Coronary artery (tissue), 2 donors: Measurements from ENCODE around the gene OLFM3.

Experiments used
- DNase-seq: peaks from one replicate; pipeline ENCODE4 v3.0.0-alpha.2; 2017; ENCODE audit warnings: low spot score
- H3K27ac ChIP-seq, 2 donors: fragments of 200-600 bp; sonication (generic); one replicate each; pipeline ENCODE4 v1.5.1; 2016 to 2019
- H3K4me3 ChIP-seq: fragments of 200-600 bp; sonication (generic); 2 replicates; pipeline ENCODE4 v1.5.1; 2016; ENCODE audit warnings: mild to moderate bottlenecking, moderate library complexity
- CTCF ChIP-seq: fragments of 200-600 bp; sonication (generic); IDR thresholded peaks from one replicate; pipeline ENCODE4 v1.5.1; 2019; ENCODE audit warnings: antibody characterized with exemption

The OLFM3 gene

GRCh38 chr1:101859941-101860340, 136.8 kb downstream of the OLFM3 start:
- Histone ChIP-seq H3K27ac (no peak overlapping the region), H3K4me3 (no peak overlapping the region)
- TF ChIP-seq CTCF = no peak
- DNase-seq = no peak

GRCh38 chr1:101854271-101854670, 142.5 kb downstream of the OLFM3 start:
- Histone ChIP-seq H3K4me3 (no peak overlapping the region), H3K27ac (no peak overlapping the region)
- no peak for TF ChIP-seq CTCF
- no peak for DNase-seq

- no peak overlapping the region for H3K4me3 ChIP-seq
- TF ChIP-seq CTCF = no peak
- no peak overlapping the region for H3K27ac ChIP-seq
- DNase-seq = no peak
These were observed 143.8 kb downstream of the OLFM3 start for GRCh38 chr1:101852936-101853335.

GRCh38 chr1:101849356-101849755, 147.4 kb downstream of the OLFM3 start:
- Histone ChIP-seq H3K27ac (no peak overlapping the region), H3K4me3 (no peak overlapping the region)
- TF ChIP-seq CTCF = no peak
- no peak for DNase-seq

- no peak for TF ChIP-seq CTCF
- no peak for DNase-seq
- H3K27ac ChIP-seq = no peak overlapping the region
- no peak overlapping the region for H3K4me3 ChIP-seq
These were observed 149.1 kb downstream of the OLFM3 start for GRCh38 chr1:101847626-101848025.

- DNase-seq = no peak
- no peak for TF ChIP-seq CTCF
- no peak overlapping the region for H3K4me3 ChIP-seq
- no peak overlapping the region for H3K27ac ChIP-seq
These were observed 149.9 kb downstream of the OLFM3 start for GRCh38 chr1:101846820-101847219.

GRCh38 chr1:101843160-101843559, 153.6 kb downstream of the OLFM3 start:
- no peak for DNase-seq
- no peak for TF ChIP-seq CTCF
- no peak overlapping the region for H3K4me3 ChIP-seq

More at GRCh38 chr1:101843160-101843559, 153.6 kb downstream of the OLFM3 start:
- no peak overlapping the region for H3K27ac ChIP-seq
